Tibial nerve (tissue), 3 donors: ENCODE data around the gene BOD1L1.

Experiments
- POLR2A ChIP-seq, 2 donors: fragments of 450-650 bp; IDR thresholded peaks; one replicate each; pipeline ENCODE4 v1.6.1; 2017; ENCODE audit warnings: antibody characterized with exemption in 2 of 2, mild to moderate bottlenecking in 2 of 2, moderate library complexity in 2 of 2
- TF ChIP-seq, protein P1 (sequence below), 5 experiments: fragments of 200-600 bp in 3 of 5; fragments of 450-650 bp in 2 of 5; sonication (generic) in 3 of 5; IDR thresholded peaks; one replicate each; pipeline ENCODE4 v1.5.1; 2016 to 2019; ENCODE audit warnings: antibody characterized with exemption in 5 of 5, mild to moderate bottlenecking in 3 of 5, moderate library complexity in 2 of 5

- TF ChIP-seq, protein P1, sequence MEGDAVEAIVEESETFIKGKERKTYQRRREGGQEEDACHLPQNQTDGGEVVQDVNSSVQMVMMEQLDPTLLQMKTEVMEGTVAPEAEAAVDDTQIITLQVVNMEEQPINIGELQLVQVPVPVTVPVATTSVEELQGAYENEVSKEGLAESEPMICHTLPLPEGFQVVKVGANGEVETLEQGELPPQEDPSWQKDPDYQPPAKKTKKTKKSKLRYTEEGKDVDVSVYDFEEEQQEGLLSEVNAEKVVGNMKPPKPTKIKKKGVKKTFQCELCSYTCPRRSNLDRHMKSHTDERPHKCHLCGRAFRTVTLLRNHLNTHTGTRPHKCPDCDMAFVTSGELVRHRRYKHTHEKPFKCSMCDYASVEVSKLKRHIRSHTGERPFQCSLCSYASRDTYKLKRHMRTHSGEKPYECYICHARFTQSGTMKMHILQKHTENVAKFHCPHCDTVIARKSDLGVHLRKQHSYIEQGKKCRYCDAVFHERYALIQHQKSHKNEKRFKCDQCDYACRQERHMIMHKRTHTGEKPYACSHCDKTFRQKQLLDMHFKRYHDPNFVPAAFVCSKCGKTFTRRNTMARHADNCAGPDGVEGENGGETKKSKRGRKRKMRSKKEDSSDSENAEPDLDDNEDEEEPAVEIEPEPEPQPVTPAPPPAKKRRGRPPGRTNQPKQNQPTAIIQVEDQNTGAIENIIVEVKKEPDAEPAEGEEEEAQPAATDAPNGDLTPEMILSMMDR (IDR thresholded peaks at IDR 0.05) = no peak
- no peak for TF ChIP-seq POLR2A (IDR thresholded peaks at IDR 0.05)
These were observed 95.9 kb downstream of the BOD1L1 start for GRCh38 chr4:13531625-13531998.
